GM19099 (cell line): ENCODE measurements around the gene GHRL.
A peak's percentile ranks its signal among the peaks of the same experiment; 100 is the strongest.

Experiments used
- POLR2A ChIP-seq: IDR thresholded peaks from 3 replicates; pipeline ENCODE4 v1.6.1; 2011; ENCODE audit warnings: low read depth; ENCODE audit not compliant: insufficient read length; ENCODE audit errors: extremely low read depth

Gene GHRL, protein sequence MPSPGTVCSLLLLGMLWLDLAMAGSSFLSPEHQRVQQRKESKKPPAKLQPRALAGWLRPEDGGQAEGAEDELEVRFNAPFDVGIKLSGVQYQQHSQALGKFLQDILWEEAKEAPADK

DNA sequence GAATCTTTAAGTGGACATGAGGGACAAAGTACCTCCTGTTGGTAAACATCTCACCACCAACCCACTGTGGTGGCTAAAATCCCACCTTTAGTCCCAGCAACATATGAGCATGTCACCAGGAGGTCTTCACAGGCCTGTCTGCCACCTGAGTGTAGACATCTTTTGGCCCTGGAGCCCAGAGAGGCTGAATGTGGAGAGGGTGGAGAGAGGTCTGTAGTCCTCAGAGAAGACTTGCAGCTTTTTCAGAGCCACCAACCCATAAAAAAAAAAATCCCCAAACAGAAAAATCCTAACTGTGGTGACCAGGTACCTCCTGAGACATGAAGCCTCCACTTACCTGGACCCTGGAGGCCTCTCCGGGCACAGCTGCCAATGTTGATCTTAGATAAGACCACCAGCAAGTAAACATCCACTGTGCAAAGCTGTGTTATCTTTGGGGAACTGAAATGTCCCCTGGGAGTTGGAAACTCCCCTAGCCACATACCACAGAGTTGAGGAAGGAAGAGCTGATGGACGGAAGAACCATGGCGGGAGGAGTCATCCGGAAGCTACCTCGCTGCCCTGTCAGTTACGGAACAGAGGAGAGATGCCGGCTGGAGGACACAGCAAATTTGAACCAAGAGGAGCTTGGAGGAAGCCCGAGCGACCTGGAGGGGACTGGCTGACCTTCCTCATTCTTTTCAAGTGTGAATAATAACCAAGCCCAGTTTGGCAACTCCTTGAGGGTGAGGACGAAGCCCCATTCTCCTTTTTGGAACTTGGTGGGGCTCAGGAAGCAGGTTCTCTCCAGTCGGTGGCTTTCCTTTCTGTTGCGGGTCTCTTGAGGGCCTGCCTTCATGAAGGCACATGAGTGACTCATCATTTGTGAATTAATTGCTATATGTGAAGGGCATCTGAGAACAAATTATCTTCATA, at the start of gene GHRL:
GHRL (minus strand) TSS at position 443 of the 915 bp plus-strand sequence. CDS start 2,767 bp downstream, outside the sequence.
- TF ChIP-seq POLR2A: peak; percentile 74

DNA sequence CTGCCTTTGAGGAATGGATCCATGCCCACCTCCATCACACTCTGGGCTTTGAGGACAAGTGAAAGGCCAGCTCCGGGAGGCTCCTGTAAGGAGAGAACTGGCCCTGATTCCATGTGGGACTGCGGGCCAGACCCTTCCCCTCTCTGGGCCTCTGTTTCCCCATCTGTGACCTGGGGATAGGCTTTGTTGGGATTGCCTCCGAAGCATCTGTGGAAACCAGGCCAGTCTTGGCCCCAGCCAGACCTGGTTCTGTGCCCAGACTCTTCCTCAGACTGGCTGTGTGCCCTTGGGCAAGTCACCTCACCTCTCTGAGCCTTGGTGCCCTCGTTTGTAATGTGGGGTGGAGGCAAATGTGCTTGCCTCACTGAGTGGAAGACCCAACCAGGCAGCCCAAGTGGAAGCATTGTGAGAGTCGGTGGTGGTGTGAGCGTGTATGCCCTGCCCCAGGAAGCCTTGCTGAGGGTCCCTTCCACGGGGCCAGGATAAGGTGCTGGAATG, 49.2 kb upstream of the GHRL start:
- no peak for TF ChIP-seq POLR2A

DNA sequence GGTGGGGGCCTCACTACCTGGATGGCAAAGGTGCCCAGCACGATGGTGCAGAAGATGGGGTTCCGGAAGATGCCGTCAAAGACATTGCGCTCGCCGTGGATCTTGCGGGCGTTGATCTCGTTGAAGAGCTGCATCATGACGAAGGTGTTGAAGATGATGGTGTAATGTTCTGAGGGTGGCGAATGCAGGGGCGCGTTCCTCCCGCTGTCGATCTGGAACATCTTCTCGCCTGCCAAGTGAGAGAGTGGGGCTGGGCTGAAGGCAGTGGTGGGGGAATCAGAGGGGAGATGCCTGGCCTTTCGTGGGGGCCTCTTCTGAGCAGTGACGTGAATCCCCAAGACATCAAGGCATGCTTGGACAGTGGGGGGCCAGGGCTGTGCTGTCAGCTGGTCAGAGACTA, 47.7 kb upstream of the GHRL start:
- TF ChIP-seq POLR2A: no peak

DNA sequence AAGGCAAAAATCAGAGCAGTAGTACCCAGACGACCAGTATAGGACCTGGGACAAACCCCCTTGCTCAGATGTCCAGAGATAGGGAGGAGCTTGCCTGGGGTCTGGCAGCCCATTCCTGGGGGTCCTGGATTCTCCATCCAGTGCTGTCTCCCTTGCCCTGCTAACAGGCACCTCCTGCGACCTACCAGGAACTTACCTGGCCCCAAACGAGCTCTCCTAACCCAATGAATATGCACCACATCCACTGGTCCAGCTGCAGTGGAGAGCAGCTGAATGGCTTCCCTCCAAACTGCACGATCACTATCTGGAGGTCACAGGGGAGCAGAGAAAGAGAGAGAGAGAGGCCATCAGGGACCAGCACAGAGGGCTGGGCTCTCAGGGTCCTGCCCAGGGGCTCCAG, 47.3 kb upstream of the GHRL start:
- no peak for TF ChIP-seq POLR2A

DNA sequence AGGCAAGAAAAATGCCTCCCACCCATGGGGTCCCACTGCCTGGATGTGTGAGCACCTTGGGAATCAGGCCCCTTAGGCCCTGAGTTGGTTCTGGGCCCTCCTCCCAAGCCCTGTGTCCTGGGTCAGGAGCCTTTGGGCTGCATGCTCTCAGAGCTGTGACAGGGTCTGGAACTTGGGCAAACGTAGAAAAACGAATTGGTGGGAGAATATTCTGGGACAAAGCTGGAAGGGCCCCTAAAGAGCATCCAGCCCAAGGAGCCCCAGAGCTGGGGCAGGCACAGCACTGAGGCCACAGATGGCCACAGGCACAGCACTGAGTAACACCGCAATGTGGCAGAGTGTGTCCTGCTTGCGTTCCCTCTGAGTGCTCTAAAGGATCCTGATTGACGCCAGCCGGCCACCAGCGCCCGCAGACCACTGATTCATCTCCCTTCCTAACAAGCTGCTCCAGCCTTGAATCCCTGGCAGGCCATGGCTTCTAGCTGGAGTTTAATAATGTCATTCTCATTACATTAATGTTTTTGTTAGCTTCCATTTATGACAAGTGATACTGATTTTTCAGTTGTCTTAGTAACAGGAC, 46.7 kb upstream of the GHRL start:
- no peak for TF ChIP-seq POLR2A

DNA sequence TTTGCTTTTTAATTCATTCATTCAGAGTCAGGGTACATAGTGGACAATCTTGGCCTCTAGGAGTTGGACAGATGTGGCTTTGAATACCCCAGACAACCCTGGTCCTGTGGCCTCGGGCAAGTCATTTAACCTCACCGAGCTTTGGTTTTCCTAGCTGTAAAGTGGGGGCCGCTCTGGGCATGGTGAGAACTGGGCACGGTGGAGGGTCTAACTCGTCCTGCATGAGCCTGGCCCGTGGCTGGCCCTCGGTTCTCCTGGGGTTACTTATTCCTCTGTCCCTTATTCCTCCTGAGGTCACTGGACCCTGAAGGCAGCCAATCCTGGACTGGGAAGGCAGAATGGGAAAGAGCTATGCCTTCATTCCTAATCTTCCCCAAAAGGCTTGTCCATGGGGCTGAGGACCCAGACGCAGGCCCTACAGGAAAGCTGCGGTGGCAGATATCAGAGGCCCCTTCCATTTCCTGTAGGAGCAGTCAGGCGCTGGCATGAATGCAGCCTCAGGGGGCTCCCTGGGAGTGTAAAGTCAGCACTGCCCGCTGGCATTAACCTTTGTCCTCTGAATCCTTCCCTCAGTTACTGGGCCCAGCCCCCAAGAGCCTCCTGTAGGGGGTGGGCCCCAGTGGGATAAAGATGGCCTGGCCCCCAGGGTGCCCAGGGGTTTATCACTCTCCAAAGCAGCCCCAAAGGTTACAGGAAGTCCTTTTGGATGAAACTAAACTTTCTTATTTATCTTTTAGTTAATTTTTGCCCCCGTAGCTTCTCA, 46.0 kb upstream of the GHRL start:
- no peak for TF ChIP-seq POLR2A

DNA sequence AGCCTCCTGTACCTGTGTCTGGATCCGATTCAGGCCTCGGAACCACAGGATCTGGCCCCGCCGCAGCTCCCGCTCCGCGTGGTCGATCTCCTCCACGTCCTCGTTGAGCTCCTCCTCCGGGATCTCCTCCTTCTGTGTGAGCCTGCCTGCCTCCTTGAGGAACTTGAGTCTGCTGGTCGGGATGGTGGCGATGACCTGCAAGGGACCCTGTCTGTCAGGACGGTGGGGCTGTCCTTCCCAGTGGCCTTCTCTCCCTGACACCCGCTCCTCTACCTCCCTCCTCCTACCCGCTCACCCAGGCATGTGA, 45.4 kb upstream of the GHRL start:
- no peak for TF ChIP-seq POLR2A

DNA sequence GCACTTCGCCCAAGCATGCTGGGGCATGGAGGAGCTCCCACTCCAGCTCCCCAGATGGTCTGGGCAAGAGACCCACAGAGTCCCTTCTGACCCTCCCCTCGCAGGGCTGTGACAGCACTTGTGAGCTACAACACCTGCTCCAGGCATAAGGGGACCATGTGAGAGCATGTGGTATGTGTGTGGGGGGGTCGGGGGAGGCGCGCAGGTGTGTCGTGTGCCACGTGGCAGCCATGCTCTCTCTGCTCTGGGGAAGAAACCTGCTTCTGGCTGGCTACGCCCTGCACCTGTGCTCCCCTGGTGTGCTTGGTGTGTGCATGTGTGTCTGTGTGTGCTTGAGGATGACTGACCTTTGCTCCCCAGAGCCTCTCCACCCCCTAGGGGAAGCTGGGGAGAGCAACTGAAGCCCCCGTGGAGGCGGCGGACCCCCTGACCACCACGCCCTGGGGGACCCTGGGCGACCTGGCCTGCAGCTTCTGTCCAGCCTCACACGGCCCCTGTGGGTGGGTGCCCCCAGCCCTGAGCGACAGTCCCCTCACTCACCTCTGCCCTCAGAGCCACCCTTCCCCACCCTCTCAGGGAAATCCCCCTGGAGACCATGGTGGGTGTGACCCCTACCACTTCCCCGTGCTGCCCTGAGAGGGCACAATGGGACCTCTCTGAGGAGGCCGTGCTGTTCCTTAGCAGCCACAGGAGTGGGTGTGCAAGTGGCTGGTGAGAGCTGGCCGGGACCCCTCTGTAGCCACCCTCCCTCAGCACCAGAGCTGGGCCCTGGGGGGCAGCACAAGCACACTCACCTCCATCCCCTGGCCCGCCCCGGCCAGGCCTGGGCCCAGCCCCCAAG, 44.8 kb upstream of the GHRL start:
- no peak for TF ChIP-seq POLR2A

DNA sequence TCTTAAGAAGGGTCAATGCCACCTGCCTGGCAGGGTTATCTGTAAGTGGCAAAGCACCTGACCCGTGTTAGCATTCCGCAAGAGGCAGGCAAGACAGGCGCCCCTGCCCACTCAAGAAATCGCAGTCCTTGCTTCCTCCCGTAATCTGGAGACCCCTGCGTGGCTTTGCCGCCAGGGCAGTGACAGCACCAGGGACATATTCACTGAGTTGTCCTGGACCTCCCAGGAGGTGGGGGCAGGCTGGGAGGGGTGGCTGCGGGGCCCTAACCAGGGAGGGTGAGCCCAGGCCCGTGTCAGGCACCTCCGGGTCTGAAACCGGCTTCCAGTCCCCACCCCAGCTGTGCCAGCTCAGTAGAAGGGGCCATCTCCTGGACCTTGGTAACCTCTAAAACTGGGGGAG, 44.0 kb upstream of the GHRL start:
- no peak for TF ChIP-seq POLR2A

DNA sequence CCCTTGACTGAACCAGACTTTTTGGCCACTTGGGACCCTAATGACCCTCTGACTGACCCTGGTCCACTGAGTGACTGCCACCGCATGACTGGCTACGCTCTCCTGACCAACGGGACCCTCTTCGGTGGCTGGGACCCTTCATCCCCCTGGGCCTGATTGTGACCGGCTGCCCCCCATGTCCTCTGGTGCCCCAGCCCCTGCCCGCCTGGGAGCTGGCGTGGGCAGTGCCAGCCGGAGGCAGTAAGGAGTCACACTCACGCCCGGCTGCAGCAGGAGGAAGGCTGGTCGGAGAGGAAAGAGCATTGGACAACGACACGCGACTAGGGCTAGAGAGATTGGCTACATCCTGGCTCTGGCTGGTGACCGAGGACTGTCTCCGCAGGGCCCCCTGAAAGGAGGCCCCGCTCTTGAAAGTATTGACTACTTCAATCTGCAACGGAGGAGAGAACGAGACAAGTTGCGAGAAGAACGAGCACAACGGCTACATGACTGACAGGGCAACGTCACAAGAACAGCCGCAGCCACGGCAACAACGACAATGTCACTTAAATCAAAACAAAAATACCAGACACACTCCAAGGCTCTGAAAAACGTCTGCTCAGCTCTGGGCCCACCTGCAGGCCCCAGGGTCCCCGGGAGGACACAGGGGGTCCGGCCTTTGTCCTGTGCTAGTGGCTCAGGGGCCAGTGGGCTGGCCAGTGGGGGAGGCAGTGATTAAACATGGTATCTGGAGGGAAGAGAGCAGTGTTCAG, 43.3 kb upstream of the GHRL start:
- no peak for TF ChIP-seq POLR2A

DNA sequence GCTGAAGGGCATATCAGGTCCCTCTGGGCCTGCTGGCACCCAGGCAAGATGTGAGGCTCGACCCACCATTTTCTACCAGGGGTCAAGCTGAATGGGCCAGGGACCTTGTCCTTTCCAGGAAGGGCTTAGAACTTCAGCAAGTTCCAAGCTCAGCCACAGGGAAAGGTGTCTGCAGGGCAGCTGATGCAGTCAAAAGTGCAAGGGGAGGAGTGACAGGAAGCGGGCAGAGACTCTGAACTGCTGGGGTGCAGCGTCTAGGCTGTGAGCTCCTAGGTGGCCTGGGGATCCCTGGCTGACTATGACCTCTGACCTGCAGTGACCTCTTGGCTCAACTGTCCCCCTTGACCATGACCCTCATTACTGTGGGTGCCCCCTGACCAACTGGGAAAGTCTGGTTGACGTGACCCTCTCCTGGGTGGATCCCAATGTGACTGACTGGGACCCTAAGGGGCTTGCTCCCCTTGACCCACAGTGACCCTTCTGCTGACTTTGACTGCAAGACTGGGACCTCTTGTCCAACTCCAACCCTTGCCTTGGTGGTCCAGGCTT, 42.5 kb upstream of the GHRL start:
- TF ChIP-seq POLR2A: no peak

DNA sequence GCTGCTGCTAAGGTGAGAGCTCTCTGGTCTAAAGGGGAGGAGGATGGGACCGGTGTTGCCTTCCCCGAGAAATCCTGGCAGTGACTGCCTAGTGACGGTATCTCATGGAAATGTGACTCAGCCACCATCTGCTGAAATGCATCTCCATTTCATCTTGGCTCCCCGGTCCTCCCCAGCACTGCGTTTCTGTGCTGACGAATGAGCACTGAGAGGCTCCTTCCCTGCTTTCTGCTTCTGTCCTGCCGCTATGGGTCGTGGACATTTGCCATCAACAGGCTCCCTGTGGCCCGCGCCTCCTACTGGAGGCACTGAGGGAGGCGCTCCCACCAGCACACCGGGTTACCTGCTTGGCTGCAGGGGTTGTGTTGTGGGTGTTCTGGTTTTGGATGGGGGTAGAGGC, 41.7 kb upstream of the GHRL start:
- TF ChIP-seq POLR2A: no peak

DNA sequence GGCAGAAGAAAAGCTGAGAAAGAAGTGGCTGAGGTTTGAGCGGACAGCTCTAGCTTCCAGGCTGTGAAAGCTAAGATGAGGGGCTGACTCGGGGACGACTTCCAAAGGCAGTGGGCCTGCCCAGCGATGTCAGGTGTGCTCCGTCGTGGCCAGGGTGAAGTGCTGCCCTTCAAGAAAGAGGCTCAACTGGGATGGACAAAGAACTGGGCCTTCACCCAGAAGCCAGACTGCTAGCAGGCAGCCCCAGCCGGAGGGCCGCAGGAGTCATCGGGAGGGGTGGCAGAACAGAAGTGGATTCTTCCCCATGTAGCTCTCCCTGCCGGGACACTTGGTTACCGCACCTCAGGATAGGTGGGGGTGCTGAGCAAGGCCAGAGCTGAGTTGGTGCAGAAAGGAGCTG, 41.3 kb upstream of the GHRL start:
- TF ChIP-seq POLR2A: no peak

DNA sequence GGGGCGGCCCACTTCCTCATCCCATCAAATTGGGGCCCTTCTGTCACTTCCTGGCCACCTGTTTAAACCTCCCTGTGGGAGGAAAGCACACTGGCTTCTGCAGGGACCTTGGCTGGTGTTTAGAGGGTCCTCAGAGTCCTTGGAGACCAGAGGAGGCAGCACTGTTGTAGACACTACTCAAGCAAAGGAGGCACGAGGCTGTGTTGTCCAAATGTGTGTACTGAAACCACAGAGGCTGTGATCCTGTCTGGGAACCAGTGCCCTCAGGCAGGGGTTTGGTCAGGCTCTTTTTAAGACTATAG, 40.6 kb upstream of the GHRL start:
- TF ChIP-seq POLR2A: no peak
